H1 (cell line): ENCODE results near the gene ADCK1. TPM values are rescaled to one million over a fixed set of nuclear protein-coding genes. Genes with fewer than 3 reads are reported as not detected.

Experiments used
- CTCF ChIA-PET: fragments of 300-600 bp; sonication (Branson Sonifier 250); formaldehyde crosslinking; loops from one replicate; lab custom pipeline; 2021; ENCODE audit not compliant: partially characterized antibody; lab: Charles Lee
- POLR2A ChIA-PET: fragments of 300-600 bp; sonication (Branson Sonifier 250); formaldehyde crosslinking; loops from one replicate; lab custom pipeline; 2021; ENCODE audit warnings: inconsistent platforms; ENCODE audit not compliant: partially characterized antibody; lab: Charles Lee
- DNase-seq, 2 experiments: peaks; one replicate each; pipeline versions ENCODE4 v3.0.0 to v3.0.0-alpha.2; 2010 to 2022; ENCODE audit warnings: low spot score in 2 of 2, low read depth in 1 of 2, mixed read lengths in 1 of 2
- FAIRE-seq: peaks from 2 replicates; lab custom pipeline; 2011; peaks lifted over from hg19 to GRCh38; lab: Jason Lieb, UNC
- H2AFZ ChIP-seq: 2 replicates; pipeline ENCODE4 v1.8.1; 2012; ENCODE audit warnings: low read length, inconsistent platforms
- H2AK5ac ChIP-seq: 2 replicates; pipeline ENCODE4 v1.6.1; 2013; ENCODE audit warnings: low read depth, low read length
- H2BK120ac ChIP-seq: replicated peaks from 2 replicates; pipeline ENCODE3; 2013; ENCODE audit warnings: low read depth, low read length, inconsistent platforms
- H2BK12ac ChIP-seq: 2 replicates; pipeline ENCODE4 v1.6.1; 2013; ENCODE audit warnings: low read depth, low read length
- H2BK15ac ChIP-seq: 2 replicates; pipeline ENCODE4 v1.6.1; 2013; ENCODE audit warnings: low read length
- H2BK20ac ChIP-seq: 2 replicates; pipeline ENCODE4 v1.6.1; 2013; ENCODE audit warnings: low read length
- H2BK5ac ChIP-seq: 2 replicates; pipeline ENCODE4 v1.6.1; 2013; ENCODE audit warnings: low read depth, low read length
- H3K14ac ChIP-seq: 2 replicates; pipeline ENCODE4 v1.6.1; 2013; ENCODE audit warnings: inconsistent platforms; ENCODE audit not compliant: insufficient read length
- H3K18ac ChIP-seq: 2 replicates; pipeline ENCODE4 v1.6.1; 2013; ENCODE audit warnings: low read length; ENCODE audit errors: extremely low read depth
- H3K23ac ChIP-seq: 2 replicates; pipeline ENCODE4 v1.6.1; 2013; ENCODE audit warnings: inconsistent platforms; ENCODE audit not compliant: insufficient read length
- H3K23me2 ChIP-seq: 2 replicates; pipeline ENCODE4 v1.6.1; 2013; ENCODE audit warnings: low read depth, low read length
- H3K27ac ChIP-seq: 2 replicates; pipeline ENCODE4 v1.6.1; 2011; ENCODE audit warnings: low read depth, low read length, inconsistent platforms
- H3K27me3 ChIP-seq, 4 experiments: replicated peaks in 1 of 4; 1 replicate in 1 of 4; 2 replicates in 3 of 4; pipeline versions ENCODE4 v1.6.1 to v1.8.1; 2011 to 2013; ENCODE audit warnings: low read length in 3 of 4, mild to moderate bottlenecking in 3 of 4, inconsistent platforms in 2 of 4, mixed read lengths in 2 of 4, moderate library complexity in 1 of 4; ENCODE audit not compliant: control insufficient read depth in 3 of 4, insufficient read depth in 3 of 4; ENCODE audit errors: extremely low read depth in 1 of 4
- H3K36me3 ChIP-seq, 4 experiments: 2 replicates each; pipeline versions ENCODE4 v1.6.1 to v1.8.1; 2011 to 2013; ENCODE audit warnings: mild to moderate bottlenecking in 4 of 4, low read length in 3 of 4, moderate library complexity in 2 of 4, control low read depth in 1 of 4, inconsistent platforms in 1 of 4; ENCODE audit not compliant: insufficient read depth in 4 of 4, control insufficient read depth in 2 of 4
- H3K4ac ChIP-seq: replicated peaks from 2 replicates; pipeline ENCODE3; 2013; ENCODE audit warnings: low read length, low read depth, mixed read lengths, inconsistent platforms; ENCODE audit not compliant: insufficient read length
- H3K4me1 ChIP-seq, 4 experiments: replicated peaks in 1 of 4; 1 replicate in 1 of 4; 2 replicates in 3 of 4; pipeline versions ENCODE4 v1.6.1 to v1.8.1; 2011 to 2013; ENCODE audit warnings: low read length in 3 of 4, inconsistent platforms in 2 of 4, mixed read lengths in 1 of 4; ENCODE audit not compliant: insufficient read depth in 4 of 4, control insufficient read depth in 3 of 4
- H3K4me2 ChIP-seq, 2 experiments: 2 replicates each; pipeline versions ENCODE4 v1.6.1 to v1.8.1; 2011 to 2013; ENCODE audit warnings: low read depth in 2 of 2, low read length in 2 of 2, control low read depth in 1 of 2, inconsistent platforms in 1 of 2, mild to moderate bottlenecking in 1 of 2; ENCODE audit not compliant: insufficient read depth in 1 of 2
- H3K4me3 ChIP-seq, 4 experiments: fragments of 200-600, 300-600 bp in 1 of 4; sonication (generic), shearing (Covaris generic), sonication (Bioruptor Twin) in 1 of 4; 2 replicates each; pipeline versions ENCODE4 v1.5.1 to v1.8.1; 2011 to 2016; ENCODE audit warnings: low read length in 4 of 4, low read depth in 3 of 4, control low read depth in 2 of 4, inconsistent platforms in 2 of 4, mild to moderate bottlenecking in 2 of 4, mixed read lengths in 1 of 4, moderate library complexity in 1 of 4; ENCODE audit not compliant: insufficient read depth in 2 of 4; ENCODE audit errors: extremely low read depth in 1 of 4
- H3K56ac ChIP-seq: replicated peaks from 2 replicates; pipeline ENCODE3; 2013; ENCODE audit warnings: low read depth, mild to moderate bottlenecking, mixed read lengths, low read length, inconsistent platforms; ENCODE audit not compliant: insufficient read length
- H3K79me1 ChIP-seq: 2 replicates; pipeline ENCODE4 v1.6.1; 2013; ENCODE audit warnings: low read depth, low read length, control low read depth
- H3K79me2 ChIP-seq, 2 experiments: 2 replicates each; pipeline versions ENCODE4 v1.6.1 to v1.8.1; 2012 to 2013; ENCODE audit warnings: low read length in 2 of 2, mild to moderate bottlenecking in 2 of 2, inconsistent platforms in 1 of 2; ENCODE audit not compliant: insufficient read depth in 2 of 2, control insufficient read depth in 1 of 2
- H3K9ac ChIP-seq, 4 experiments: replicated peaks in 1 of 4; 1 replicate in 1 of 4; 2 replicates in 3 of 4; pipeline versions ENCODE4 v1.6.1 to v1.8.1; 2011 to 2013; ENCODE audit warnings: low read depth in 3 of 4, low read length in 3 of 4, control low read depth in 2 of 4, mild to moderate bottlenecking in 2 of 4, moderate library complexity in 2 of 4, inconsistent platforms in 1 of 4; ENCODE audit errors: extremely low read depth in 1 of 4
- H3K9me3 ChIP-seq, 2 experiments: 2 replicates each; pipeline versions ENCODE4 v1.6.1 to v1.8.1; 2012 to 2013; ENCODE audit warnings: mild to moderate bottlenecking in 2 of 2, moderate library complexity in 2 of 2, control low read depth in 1 of 2, inconsistent platforms in 1 of 2, low read depth in 1 of 2, low read length in 1 of 2, mixed read lengths in 1 of 2; ENCODE audit not compliant: insufficient read depth in 2 of 2
- H4K20me1 ChIP-seq, 2 experiments: replicated peaks in 1 of 2; 2 replicates each; pipeline versions ENCODE3 to v1.8.1; 2011 to 2013; ENCODE audit warnings: inconsistent platforms in 2 of 2, low read length in 2 of 2, mild to moderate bottlenecking in 1 of 2; ENCODE audit not compliant: insufficient read depth in 2 of 2, control insufficient read depth in 1 of 2
- H4K5ac ChIP-seq: 2 replicates; pipeline ENCODE4 v1.6.1; 2013; ENCODE audit warnings: low read length, low read depth, mixed read lengths, inconsistent platforms; ENCODE audit not compliant: insufficient read length
- H4K8ac ChIP-seq: 2 replicates; pipeline ENCODE4 v1.8.0; 2013; ENCODE audit warnings: mild to moderate bottlenecking, moderate library complexity, low read length, inconsistent platforms; ENCODE audit not compliant: insufficient read depth; ENCODE audit errors: extremely low read depth
- H4K91ac ChIP-seq: replicated peaks from 2 replicates; pipeline ENCODE3; 2013; ENCODE audit warnings: low read length, mixed read lengths, inconsistent platforms; ENCODE audit not compliant: insufficient read length
- ATF2 ChIP-seq: IDR thresholded peaks from 2 replicates; pipeline ENCODE4 v1.6.1; 2012; ENCODE audit warnings: low read length, inconsistent platforms
- BCL11A ChIP-seq, 2 experiments: IDR thresholded peaks; one replicate each; pipeline ENCODE4 v1.6.1; 2011; ENCODE audit warnings: low read depth in 2 of 2, low read length in 2 of 2, mild to moderate bottlenecking in 2 of 2
- BRCA1 ChIP-seq: IDR thresholded peaks from 2 replicates; pipeline ENCODE4 v1.6.1; 2012; ENCODE audit warnings: low read depth, low read length, improper control_type of control experiment
- CBX5 ChIP-seq: fragments of 300-800, 300-1000 bp; sonication (generic); IDR thresholded peaks from 2 replicates; pipeline ENCODE4 v1.7.1; 2016; ENCODE audit warnings: antibody characterized with exemption, low read length, low read depth
- CEBPB ChIP-seq: IDR thresholded peaks from 2 replicates; pipeline ENCODE4 v1.6.1; 2012; ENCODE audit warnings: low read depth, low read length
- KDM5A ChIP-seq: fragments of 200-600 bp; IDR thresholded peaks from 2 replicates; pipeline ENCODE4 v1.7.1; 2012; ENCODE audit warnings: mild to moderate bottlenecking, low read length, inconsistent platforms, mixed read lengths
- POLR2AphosphoS5 ChIP-seq: IDR thresholded peaks from 2 replicates; pipeline ENCODE4 v1.6.1; 2011; ENCODE audit warnings: low read depth, low read length
- SAP30 ChIP-seq: fragments of 300-600 bp; sonication (generic); IDR thresholded peaks from 2 replicates; pipeline ENCODE4 v1.7.1; 2012; ENCODE audit warnings: low read length, moderate library complexity, mild to moderate bottlenecking, inconsistent platforms; ENCODE audit not compliant: insufficient read depth, insufficient replicate concordance
- SIX5 ChIP-seq: IDR thresholded peaks from 2 replicates; pipeline ENCODE4 v1.6.1; 2011; ENCODE audit warnings: mild to moderate bottlenecking, low read depth, low read length
- SP1 ChIP-seq: IDR thresholded peaks from 2 replicates; pipeline ENCODE4 v1.6.1; 2011; ENCODE audit warnings: low read depth, low read length
- SUZ12 ChIP-seq: fragments of 200-600 bp; sonication (generic); IDR thresholded peaks from 2 replicates; pipeline ENCODE4 v1.6.1; 2012; ENCODE audit warnings: mild to moderate bottlenecking, inconsistent platforms, low read length, moderate library complexity, mixed read lengths
- TBP ChIP-seq: IDR thresholded peaks from 2 replicates; pipeline ENCODE4 v1.6.1; 2011; ENCODE audit warnings: low read depth, low read length, improper control_type of control experiment
- ZNF274 ChIP-seq: IDR thresholded peaks from 2 replicates; pipeline ENCODE4 v1.7.0; 2012; ENCODE audit warnings: low read length, borderline replicate concordance; ENCODE audit errors: extremely low read depth
- WGBS, 2 experiments: shearing (Covaris generic) in 1 of 2; methylation state at CpG; one replicate each; pipeline versions ENCODE4 v1.1.6 to v1.1.7; 2013 to 2015; ENCODE audit warnings: low lambda C conversion rate in 2 of 2, mixed read lengths in 2 of 2, inconsistent platforms in 1 of 2, low coverage in 1 of 2, missing lambda C conversion rate in 1 of 2; ENCODE audit not compliant: insufficient replicate concordance in 2 of 2, insufficient coverage in 1 of 2, insufficient read length in 1 of 2; ENCODE audit errors: extremely low coverage in 1 of 2, missing lambda C conversion rate in 1 of 2; 5-methylcytosine and 5-hydroxymethylcytosine counted together
- polyA plus RNA-seq, 7 experiments: library from polyadenylated mRNA; depleted of rRNA in 3 of 7; stranded (reverse) in 5 of 7; unstranded in 2 of 7; fragments of >200 nt in 5 of 7; fragments of 200-250 nt in 2 of 7; gene quantifications; 1 replicate in 5 of 7; 2 replicates in 1 of 7; 4 replicates in 1 of 7; pipeline versions ENCODE4 v1.2.1 to v1.2.3, GENCODE V29; 2011 to 2013; ENCODE audit warnings: missing spikeins in 2 of 7, mixed read lengths in 2 of 7
- total RNA-seq: library from RNA; stranded (reverse); fragmentation: NEBNext Ultra II Directional; extraction: Animal tissue kit (Norgen Biotek cat#: 25700); gene quantifications from 2 replicates; pipeline ENCODE4 v1.2.1, GENCODE V29; 2021

Gene ADCK1
- total and polyA plus RNA-seq, 2 of the 8 experiments (the other 6 are each of a cell fraction or from before 2014, with no cell fraction given), result 11.0 to 16.8 TPM

GRCh38 chr14:77950371-77951063 is 150.6 kb downstream of the ADCK1 start:
- no peak overlapping the region for H3K23ac ChIP-seq
- H3K4me3 ChIP-seq, result no peak overlapping the region
- H2BK5ac ChIP-seq, result no peak overlapping the region
- WGBS, 2 experiments, result 83% methylated on average over 5 of the region's 5 CpGs; no CpG with 5 or more reads in 1 of the 2 experiments
- H2AFZ ChIP-seq, result no peak overlapping the region
- FAIRE-seq, result no peak
- no peak overlapping the region for H4K91ac ChIP-seq
- no peak overlapping the region for H3K9ac ChIP-seq
- no peaks in the 10 kb centered on the region for H3K4me1 ChIP-seq
- H3K14ac ChIP-seq, result no peak overlapping the region
- H3K9me3 ChIP-seq, result peaks cover 16 to 24% of the 10 kb centered on the region in 2 experiments; a peak in 3 of 4 replicates
- no peaks in the 10 kb centered on the region for H3K79me2 ChIP-seq
- no peaks in the 10 kb centered on the region for H3K27me3 ChIP-seq
- CTCF ChIA-PET, result interaction anchor here (1.1 to 1.2 kb wide), 2 partner anchors 12 to 29 kb away, joined by 3 read pairs; no protein-coding TSS in a partner anchor
- H3K56ac ChIP-seq, result no peak overlapping the region
- no peak overlapping the region for H3K4me2 ChIP-seq
- H3K36me3 ChIP-seq, result no peaks in the 10 kb centered on the region
- no peak overlapping the region for H2BK12ac ChIP-seq
- no peak overlapping the region for H2AK5ac ChIP-seq
- no peak overlapping the region for H3K4ac ChIP-seq
- H4K5ac ChIP-seq, result no peak overlapping the region
- no peak overlapping the region for H3K18ac ChIP-seq
- no peaks in the 10 kb centered on the region for H3K79me1 ChIP-seq
- POLR2A ChIA-PET, result no interaction called here
- H3K23me2 ChIP-seq, result no peaks in the 10 kb centered on the region
- no peak for DNase-seq
- H2BK20ac ChIP-seq, result no peak overlapping the region
- H2BK15ac ChIP-seq, result no peak overlapping the region
- no peak overlapping the region for H4K8ac ChIP-seq
- no peak overlapping the region for H2BK120ac ChIP-seq
- no peaks in the 10 kb centered on the region for H4K20me1 ChIP-seq
- H3K27ac ChIP-seq, result no peak overlapping the region
- no peak for TF ChIP-seq KDM5A
- TF ChIP-seq POLR2AphosphoS5, result no peak
- TF ChIP-seq BCL11A (IDR thresholded peaks at IDR 0.05; ENCODE audit: low read depth in 2 of 2, low read length in 2 of 2), result no peak
- no peak for TF ChIP-seq ATF2
- TF ChIP-seq SAP30, result no peak
- TF ChIP-seq SP1, result no peak
- no peak for TF ChIP-seq ZNF274
- TF ChIP-seq CEBPB, result no peak
- TF ChIP-seq SUZ12, result no peak
- TF ChIP-seq TBP, result no peak
- TF ChIP-seq CBX5, result no peak
- no peak for TF ChIP-seq BRCA1
- TF ChIP-seq SIX5, result no peak
